Renal cortex interstitium (tissue), 11 donors: Measurements from ENCODE around the gene PPP2R5E. TPM values are rescaled to one million over a fixed set of nuclear protein-coding genes. Genes with fewer than 3 reads are reported as not detected.

Source experiments
- DNase-seq, 11 donors: peaks; one replicate each; pipeline ENCODE4 v3.0.0-alpha.2; 2013; ENCODE audit warnings: low read depth in 9 of 11, low spot score in 4 of 11; ENCODE audit errors: extremely low read depth in 1 of 11
- polyA plus RNA-seq, 3 donors: library from polyadenylated mRNA; unstranded; fragments of 120-200 nt; gene quantifications; one replicate each; pipeline ENCODE4 v1.2.1, GENCODE V29; 2013; ENCODE audit not compliant: insufficient read length in 3 of 3

PPP2R5E gene
- polyA plus RNA-seq, 3 donors = 35.9 to 43.7 (median 38.8) TPM

DNA sequence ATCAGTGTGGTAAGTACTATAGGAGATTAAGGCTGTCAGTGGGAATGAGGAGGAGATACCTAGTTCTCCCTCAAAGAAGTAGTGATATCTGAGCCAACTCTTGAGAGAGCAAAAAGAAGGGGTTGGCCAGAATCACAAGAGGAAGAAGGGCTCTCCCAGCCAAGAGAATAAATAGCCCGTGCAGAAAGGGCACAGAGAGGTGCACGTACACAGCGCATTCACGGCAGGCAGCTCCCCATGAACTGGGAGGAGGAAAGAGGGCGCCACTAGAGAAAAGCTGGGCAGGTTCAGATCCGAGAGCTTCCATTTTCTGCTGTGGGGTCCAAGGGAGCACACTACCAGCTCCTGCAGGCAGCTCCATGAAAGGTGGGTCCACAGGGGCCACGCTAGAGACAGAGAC is 59.9 kb downstream of the PPP2R5E start:
- DNase-seq = no peak

- DNase-seq = no peak
Observed at GRCh38 chr14:63480599-63480998, 62.6 kb downstream of the PPP2R5E start.

GRCh38 chr14:63478437-63478852 is 64.7 kb downstream of the PPP2R5E start:
- no peak for DNase-seq

GRCh38 chr14:63478010-63478409 is 65.2 kb downstream of the PPP2R5E start:
- no peak for DNase-seq

- no peak for DNase-seq
Observed at GRCh38 chr14:63477556-63477955, 65.6 kb downstream of the PPP2R5E start.

- no peak for DNase-seq
Observed at GRCh38 chr14:63475761-63476160, 67.4 kb downstream of the PPP2R5E start.

DNA sequence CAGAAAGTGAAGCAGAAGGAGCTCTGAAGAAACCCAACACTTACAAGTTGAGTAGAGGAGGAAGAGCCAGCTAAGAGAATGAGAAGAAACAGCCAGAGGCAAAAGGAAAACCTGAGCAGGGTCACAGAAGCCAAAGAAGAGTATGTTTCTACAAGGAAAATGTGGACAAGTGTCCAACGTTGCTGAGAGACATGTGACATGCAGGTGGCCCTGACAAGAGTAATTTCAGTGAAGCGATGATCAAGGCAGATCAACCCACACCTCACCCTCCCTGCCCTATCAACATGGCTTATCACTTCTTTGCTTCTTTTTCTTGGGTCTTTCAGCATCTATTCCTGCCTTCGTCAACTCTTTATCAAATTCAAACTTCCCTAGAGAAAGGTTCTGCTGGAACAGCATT is 68.3 kb downstream of the PPP2R5E start:
- no peak for DNase-seq

GRCh38 chr14:63474111-63474510 is 69.1 kb downstream of the PPP2R5E start:
- no peak for DNase-seq

DNA sequence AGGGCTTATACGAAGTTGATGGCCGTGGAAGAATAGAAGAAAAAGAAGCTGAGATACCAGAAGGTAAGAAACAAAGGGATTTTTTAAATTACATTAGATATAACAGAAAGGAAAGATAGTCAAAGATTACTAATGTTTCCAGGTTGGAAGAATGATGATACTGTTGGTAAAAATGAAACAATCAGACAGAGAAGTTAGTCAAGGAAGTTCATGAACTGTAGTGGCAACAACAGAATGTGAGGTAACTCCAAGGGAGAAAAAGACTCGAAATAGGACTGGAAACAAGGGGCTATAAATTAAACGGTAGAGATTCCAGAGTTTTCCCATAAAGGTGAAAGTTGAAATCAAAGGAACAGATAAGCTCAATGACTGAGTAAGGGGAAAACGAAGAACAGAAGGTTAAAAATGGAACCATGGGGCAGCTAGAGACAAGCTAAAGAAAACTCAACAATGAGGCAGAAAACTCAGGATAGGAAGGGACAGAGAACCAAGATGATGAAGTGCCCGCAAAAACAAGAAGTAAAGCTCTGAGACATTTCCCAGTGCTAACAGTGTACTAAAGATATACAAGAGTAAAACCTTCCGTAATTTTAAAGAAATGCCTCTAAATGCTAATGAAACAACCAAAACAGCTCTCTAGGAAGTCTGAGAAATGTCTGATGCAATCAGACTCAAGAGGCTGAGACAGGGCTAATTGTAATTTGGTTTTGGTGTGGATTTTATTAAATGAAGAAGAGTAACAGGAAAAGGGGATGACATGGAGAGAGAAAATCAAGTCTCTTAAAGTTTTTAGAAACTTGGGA is 70.0 kb downstream of the PPP2R5E start:
- no peak for DNase-seq

DNA sequence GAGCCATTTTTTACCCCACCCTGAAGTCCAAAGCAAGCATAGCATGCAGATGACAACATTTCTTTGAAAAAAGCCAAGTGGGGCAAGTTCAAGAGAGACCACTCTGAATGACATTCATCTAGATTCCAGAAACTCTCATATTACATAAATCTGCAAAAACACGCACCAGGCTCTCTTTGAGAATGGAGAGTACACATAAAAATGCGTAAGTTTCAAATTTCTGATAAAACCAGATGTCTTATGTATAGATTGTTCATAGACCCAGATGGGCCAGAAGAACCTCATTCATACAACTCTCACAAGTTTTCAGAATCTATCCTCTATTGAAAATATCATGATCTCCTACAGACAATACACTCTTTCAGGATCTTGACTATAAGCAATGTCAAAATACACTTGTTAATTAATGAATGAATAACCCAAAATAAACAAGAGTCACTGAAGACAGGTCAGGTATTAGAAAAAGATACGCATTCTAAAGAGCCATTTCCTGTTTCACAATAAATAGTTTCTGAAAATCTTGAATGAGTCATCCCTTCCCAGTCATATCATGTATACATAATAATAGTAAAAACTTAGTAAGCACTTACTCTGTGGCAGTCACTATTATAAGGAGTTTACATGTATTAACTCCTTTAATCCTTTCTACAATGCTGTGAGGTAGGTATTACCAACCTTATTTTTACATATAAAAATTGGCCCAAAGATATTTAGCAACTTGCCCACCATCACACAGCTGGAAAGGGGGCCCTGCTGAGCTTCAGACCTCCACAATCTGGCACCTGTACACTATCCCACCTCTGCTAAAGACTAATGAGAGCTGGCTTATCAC is 72.0 kb downstream of the PPP2R5E start:
- DNase-seq = no peak

- DNase-seq = no peak
Observed at GRCh38 chr14:63468294-63468693, 74.9 kb downstream of the PPP2R5E start.

DNA sequence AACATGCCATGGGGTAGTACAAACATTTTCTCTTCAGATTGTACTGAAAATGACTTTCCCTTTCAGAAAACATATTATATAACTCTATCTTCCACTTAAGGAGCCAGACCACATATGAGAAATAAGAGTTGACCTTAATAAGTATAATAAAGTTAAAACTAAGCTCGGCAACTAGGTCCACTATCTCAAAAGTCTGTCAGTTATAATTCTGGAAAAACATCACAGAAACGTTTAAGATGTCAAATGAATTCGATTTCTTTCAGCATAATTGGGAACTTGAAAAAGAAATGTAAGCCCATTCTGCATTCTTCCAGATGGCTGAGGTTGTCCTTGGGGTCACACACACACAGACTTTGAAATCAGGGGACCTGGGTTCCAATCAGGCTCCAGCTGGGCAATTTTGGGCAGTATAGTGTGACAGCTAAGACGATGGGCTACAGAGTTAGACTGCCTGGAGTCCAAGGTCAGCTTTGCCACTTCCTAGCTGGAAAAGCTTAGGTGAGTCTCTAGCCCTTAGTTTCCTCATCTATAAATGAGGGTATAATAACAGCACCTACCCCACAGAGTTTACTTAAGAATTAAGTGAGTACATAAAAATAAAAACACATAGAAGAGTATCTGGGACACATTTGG is 75.6 kb downstream of the PPP2R5E start:
- no peak for DNase-seq

DNA sequence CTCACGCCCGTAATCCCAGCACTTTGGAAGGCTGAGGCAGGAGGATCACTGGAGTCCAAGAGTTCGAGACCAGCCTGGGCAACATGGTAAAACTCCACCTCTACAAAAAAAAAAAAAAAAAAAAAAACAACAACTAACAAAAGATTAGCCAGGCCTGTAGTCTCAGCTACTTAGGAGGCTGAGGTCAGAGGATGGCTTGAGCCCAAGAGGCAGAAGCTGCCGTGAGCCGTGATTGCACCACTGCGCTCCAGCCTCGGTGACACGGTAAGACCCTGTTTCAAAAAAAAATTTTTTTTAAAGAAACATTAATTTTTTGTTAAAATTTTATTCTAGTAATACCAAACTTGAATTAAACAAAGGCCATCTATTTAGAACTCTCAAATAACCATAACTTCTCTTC is 77.8 kb downstream of the PPP2R5E start:
- DNase-seq = no peak

GRCh38 chr14:63460680-63461369 is 82.4 kb downstream of the PPP2R5E start:
- no peak for DNase-seq

DNA sequence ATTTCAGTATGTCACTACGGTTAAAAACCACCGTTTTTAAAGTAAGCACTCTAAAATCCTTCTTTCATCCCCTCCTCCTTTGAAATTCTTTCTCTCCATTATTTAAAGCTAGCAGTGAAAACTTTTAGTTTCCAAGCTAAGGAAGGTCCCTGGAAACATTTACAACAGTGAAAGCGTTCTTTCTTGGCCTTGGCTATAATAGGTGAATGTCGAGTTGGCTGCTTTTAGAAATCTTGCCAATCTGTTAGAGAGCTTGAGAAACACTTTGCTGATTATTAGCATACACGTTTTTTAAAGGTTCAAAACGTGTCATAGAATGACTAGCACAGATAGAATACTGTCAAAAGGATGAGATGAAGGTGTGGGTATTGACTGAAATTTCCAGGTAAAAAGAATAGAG is 83.4 kb downstream of the PPP2R5E start:
- no peak for DNase-seq

DNA sequence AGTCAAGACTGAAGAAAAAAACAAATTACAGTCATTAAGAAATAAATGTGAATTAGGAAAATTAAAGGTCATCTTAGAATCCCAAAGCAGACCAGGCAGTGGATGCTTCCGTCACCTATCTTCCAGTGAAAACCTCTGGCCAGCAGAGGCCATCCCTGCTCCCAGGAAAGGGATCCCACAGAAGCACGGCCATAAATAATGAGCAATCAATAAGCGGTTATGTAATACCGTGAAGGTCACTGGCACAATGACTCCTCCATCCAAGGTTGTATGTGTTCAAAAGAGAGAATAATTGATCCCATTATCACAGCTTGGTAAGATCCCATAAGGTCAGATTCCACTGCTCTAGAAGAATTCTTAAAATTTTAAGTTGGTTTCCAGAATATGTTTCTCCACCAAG is 85.7 kb downstream of the PPP2R5E start:
- DNase-seq = no peak

- DNase-seq = no peak
Observed at GRCh38 chr14:63454863-63455622, 88.1 kb downstream of the PPP2R5E start.

GRCh38 chr14:63454436-63454835 is 88.7 kb downstream of the PPP2R5E start:
- no peak for DNase-seq
